ENCODE data around the gene PHACTR3.

Gene PHACTR3

GRCh38 chr20:59708326-59708725 is 104.0 kb downstream of the PHACTR3 start:
- no peak for DNase-seq

GRCh38 chr20:59709636-59710035 is 105.3 kb downstream of the PHACTR3 start:
- DNase-seq, result no peak

- no peak for DNase-seq
Observed at GRCh38 chr20:59718071-59718470, 113.7 kb downstream of the PHACTR3 start.

- no peak for DNase-seq
Observed at GRCh38 chr20:59718751-59719150, 114.4 kb downstream of the PHACTR3 start.

GRCh38 chr20:59720013-59720412 is 115.7 kb downstream of the PHACTR3 start:
- no peak for DNase-seq

- no peak for DNase-seq
Observed at GRCh38 chr20:59721386-59721785, 117.0 kb downstream of the PHACTR3 start.

GRCh38 chr20:59723108-59723500 is 118.8 kb downstream of the PHACTR3 start:
- no peak for DNase-seq

- no peak for DNase-seq
Observed at GRCh38 chr20:59723607-59724456, 119.5 kb downstream of the PHACTR3 start.

GRCh38 chr20:59724457-59725366 is 120.4 kb downstream of the PHACTR3 start:
- no peak for DNase-seq

GRCh38 chr20:59725476-59726280 is 121.3 kb downstream of the PHACTR3 start:
- no peak for DNase-seq

GRCh38 chr20:59726281-59726595 is 121.9 kb downstream of the PHACTR3 start:
- DNase-seq, result no peak

GRCh38 chr20:59728722-59729430 is 124.5 kb downstream of the PHACTR3 start:
- DNase-seq, result no peak

- DNase-seq, result no peak
Observed at GRCh38 chr20:59729506-59729905, 125.2 kb downstream of the PHACTR3 start.

- no peak for DNase-seq
Observed at GRCh38 chr20:59730722-59731121, 126.4 kb downstream of the PHACTR3 start.

GRCh38 chr20:59731376-59731775 is 127.0 kb downstream of the PHACTR3 start:
- no peak for DNase-seq

- no peak for DNase-seq
Observed at GRCh38 chr20:59733351-59733750, 129.0 kb downstream of the PHACTR3 start.

- no peak for DNase-seq
Observed at GRCh38 chr20:59735486-59735885, 131.1 kb downstream of the PHACTR3 start.

- no peak for DNase-seq
Observed at GRCh38 chr20:59735917-59736316, 131.6 kb downstream of the PHACTR3 start.

- DNase-seq, result no peak
Observed at GRCh38 chr20:59736366-59736765, 132.0 kb downstream of the PHACTR3 start.

- no peak for DNase-seq
Observed at GRCh38 chr20:59737073-59737666, 132.8 kb downstream of the PHACTR3 start.

GRCh38 chr20:59737816-59738215 is 133.5 kb downstream of the PHACTR3 start:
- DNase-seq, result no peak

GRCh38 chr20:59738851-59739250 is 134.5 kb downstream of the PHACTR3 start:
- no peak for DNase-seq
